Measurements from ENCODE around the gene DHRSX. TPM values are rescaled to one million over a fixed set of nuclear protein-coding genes. Genes with fewer than 3 reads are reported as not detected.

DHRSX gene
- total and polyA plus RNA-seq, 9 of the 15 experiments (the other 6 are each of a cell fraction or from before 2014, with no cell fraction given), result 0.59 to 11.0 (median 6.2) TPM

DNA sequence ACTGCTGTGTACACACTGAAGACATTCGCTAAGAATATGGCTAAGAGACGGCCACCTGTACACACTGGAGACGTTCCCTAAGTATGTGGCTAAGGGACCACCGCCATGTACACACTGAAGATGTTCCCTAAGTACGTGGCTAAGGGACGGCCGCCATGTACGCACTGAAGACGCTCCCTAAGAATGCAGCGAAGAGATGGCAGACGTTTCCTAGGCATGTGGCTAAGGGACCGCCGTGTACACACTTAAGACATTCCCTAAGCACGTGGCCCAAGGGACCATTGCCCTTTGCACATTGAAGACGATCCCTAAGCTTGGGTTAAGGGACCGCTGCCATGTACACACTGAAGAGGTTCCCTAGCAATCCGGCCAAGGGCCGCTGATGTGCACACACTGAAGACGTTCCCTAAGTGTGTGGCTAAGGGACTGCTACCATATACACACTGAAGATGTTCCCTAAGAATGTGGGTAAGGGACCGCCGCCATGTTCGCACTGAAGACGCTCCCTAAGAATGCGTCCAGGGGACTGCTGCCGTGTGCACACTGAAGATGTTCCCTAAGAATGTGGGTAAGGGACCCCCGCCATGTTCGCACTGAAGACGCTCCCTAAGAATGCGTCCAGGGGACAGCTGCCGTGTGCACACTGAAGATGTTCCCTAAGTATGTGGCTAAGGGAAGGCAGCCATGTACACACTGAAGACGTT is 36.7 kb downstream of the DHRSX start (continued):
- TF ChIP-seq, protein P1, sequence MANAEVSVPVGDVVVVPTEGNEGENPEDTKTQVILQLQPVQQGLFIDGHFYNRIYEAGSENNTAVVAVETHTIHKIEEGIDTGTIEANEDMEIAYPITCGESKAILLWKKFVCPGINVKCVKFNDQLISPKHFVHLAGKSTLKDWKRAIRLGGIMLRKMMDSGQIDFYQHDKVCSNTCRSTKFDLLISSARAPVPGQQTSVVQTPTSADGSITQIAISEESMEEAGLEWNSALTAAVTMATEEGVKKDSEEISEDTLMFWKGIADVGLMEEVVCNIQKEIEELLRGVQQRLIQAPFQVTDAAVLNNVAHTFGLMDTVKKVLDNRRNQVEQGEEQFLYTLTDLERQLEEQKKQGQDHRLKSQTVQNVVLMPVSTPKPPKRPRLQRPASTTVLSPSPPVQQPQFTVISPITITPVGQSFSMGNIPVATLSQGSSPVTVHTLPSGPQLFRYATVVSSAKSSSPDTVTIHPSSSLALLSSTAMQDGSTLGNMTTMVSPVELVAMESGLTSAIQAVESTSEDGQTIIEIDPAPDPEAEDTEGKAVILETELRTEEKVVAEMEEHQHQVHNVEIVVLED (CRISPR knock-in tag; IDR thresholded peaks at IDR 0.05), result no peak
- no peak for TF ChIP-seq MEF2D (tag; conservative IDR thresholded peaks at IDR 0.05; ENCODE audit: low read depth)
- no peak for TF ChIP-seq PRPF4 (IDR thresholded peaks at IDR 0.05; ENCODE audit: insufficient read depth, low read depth, low read length, poor library complexity, severe bottlenecking)
- TF ChIP-seq HDAC3 (IDR thresholded peaks at IDR 0.05; ENCODE audit: borderline replicate concordance, partially characterized antibody), result no peak
- TF ChIP-seq, protein P2, sequence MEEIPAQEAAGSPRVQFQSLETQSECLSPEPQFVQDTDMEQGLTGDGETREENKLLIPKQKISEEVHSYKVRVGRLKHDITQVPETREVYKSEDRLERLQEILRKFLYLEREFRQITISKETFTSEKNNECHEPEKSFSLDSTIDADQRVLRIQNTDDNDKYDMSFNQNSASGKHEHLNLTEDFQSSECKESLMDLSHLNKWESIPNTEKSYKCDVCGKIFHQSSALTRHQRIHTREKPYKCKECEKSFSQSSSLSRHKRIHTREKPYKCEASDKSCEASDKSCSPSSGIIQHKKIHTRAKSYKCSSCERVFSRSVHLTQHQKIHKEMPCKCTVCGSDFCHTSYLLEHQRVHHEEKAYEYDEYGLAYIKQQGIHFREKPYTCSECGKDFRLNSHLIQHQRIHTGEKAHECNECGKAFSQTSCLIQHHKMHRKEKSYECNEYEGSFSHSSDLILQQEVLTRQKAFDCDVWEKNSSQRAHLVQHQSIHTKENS (CRISPR knock-in tag; IDR thresholded peaks at IDR 0.05), result no peak
- TF ChIP-seq MEF2A (IDR thresholded peaks at IDR 0.05; ENCODE audit: control insufficient read depth, low read depth, low read length), result no peak
- TF ChIP-seq DDX20 (tag; IDR thresholded peaks at IDR 0.05; ENCODE audit: low read depth), result no peak
- TF ChIP-seq TCF3 (CRISPR knock-in tag; IDR thresholded peaks at IDR 0.05), result no peak; the same call in 1 of the 2 replicates
- TF ChIP-seq, protein P3, sequence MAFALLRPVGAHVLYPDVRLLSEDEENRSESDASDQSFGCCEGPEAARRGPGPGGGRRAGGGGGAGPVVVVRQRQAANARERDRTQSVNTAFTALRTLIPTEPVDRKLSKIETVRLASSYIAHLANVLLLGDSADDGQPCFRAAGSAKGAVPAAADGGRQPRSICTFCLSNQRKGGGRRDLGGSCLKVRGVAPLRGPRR (CRISPR knock-in tag; IDR thresholded peaks at IDR 0.05), result no peak
- no peak for TF ChIP-seq MYBL2 (IDR thresholded peaks at IDR 0.05; ENCODE audit: low read depth)
- TF ChIP-seq MYBL2 (CRISPR knock-in tag; IDR thresholded peaks at IDR 0.05; ENCODE audit: borderline replicate concordance), result no peak
- TF ChIP-seq, protein P4, sequence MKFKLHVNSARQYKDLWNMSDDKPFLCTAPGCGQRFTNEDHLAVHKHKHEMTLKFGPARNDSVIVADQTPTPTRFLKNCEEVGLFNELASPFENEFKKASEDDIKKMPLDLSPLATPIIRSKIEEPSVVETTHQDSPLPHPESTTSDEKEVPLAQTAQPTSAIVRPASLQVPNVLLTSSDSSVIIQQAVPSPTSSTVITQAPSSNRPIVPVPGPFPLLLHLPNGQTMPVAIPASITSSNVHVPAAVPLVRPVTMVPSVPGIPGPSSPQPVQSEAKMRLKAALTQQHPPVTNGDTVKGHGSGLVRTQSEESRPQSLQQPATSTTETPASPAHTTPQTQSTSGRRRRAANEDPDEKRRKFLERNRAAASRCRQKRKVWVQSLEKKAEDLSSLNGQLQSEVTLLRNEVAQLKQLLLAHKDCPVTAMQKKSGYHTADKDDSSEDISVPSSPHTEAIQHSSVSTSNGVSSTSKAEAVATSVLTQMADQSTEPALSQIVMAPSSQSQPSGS (CRISPR knock-in tag; IDR thresholded peaks at IDR 0.05), result no peak
- TF ChIP-seq, protein P5, sequence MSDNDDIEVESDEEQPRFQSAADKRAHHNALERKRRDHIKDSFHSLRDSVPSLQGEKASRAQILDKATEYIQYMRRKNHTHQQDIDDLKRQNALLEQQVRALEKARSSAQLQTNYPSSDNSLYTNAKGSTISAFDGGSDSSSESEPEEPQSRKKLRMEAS (CRISPR knock-in tag; IDR thresholded peaks at IDR 0.05), result peak; percentile 92
- TF ChIP-seq FOXA3 (CRISPR knock-in tag; conservative IDR thresholded peaks at IDR 0.05 in 1 of 2, IDR thresholded peaks at IDR 0.05 in 1 of 2), result peak; percentile 76 to 92
- peak; percentile 91 for TF ChIP-seq RNF2 (IDR thresholded peaks at IDR 0.05)
- TF ChIP-seq, protein P6, sequence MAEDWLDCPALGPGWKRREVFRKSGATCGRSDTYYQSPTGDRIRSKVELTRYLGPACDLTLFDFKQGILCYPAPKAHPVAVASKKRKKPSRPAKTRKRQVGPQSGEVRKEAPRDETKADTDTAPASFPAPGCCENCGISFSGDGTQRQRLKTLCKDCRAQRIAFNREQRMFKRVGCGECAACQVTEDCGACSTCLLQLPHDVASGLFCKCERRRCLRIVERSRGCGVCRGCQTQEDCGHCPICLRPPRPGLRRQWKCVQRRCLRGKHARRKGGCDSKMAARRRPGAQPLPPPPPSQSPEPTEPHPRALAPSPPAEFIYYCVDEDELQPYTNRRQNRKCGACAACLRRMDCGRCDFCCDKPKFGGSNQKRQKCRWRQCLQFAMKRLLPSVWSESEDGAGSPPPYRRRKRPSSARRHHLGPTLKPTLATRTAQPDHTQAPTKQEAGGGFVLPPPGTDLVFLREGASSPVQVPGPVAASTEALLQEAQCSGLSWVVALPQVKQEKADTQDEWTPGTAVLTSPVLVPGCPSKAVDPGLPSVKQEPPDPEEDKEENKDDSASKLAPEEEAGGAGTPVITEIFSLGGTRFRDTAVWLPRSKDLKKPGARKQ (CRISPR knock-in tag; IDR thresholded peaks at IDR 0.05), result no peak
- TF ChIP-seq ZNF696 (CRISPR knock-in tag; conservative IDR thresholded peaks at IDR 0.05), result no peak
- TF ChIP-seq, protein P7, sequence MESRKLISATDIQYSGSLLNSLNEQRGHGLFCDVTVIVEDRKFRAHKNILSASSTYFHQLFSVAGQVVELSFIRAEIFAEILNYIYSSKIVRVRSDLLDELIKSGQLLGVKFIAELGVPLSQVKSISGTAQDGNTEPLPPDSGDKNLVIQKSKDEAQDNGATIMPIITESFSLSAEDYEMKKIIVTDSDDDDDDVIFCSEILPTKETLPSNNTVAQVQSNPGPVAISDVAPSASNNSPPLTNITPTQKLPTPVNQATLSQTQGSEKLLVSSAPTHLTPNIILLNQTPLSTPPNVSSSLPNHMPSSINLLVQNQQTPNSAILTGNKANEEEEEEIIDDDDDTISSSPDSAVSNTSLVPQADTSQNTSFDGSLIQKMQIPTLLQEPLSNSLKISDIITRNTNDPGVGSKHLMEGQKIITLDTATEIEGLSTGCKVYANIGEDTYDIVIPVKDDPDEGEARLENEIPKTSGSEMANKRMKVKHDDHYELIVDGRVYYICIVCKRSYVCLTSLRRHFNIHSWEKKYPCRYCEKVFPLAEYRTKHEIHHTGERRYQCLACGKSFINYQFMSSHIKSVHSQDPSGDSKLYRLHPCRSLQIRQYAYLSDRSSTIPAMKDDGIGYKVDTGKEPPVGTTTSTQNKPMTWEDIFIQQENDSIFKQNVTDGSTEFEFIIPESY (CRISPR knock-in tag; IDR thresholded peaks at IDR 0.05), result peak; percentile 26; the same call in 1 of the 2 replicates
